Activated CD8-positive, alpha-beta memory T cell treated with anti-CD3 and anti-CD28 coated beads, Interleukin-2, amount 10 ng/mL, durations not matched to agents 7 days and 5 days (primary cell): ENCODE data around the gene TSTD1. TPM values are rescaled to one million over a fixed set of nuclear protein-coding genes. Genes with fewer than 3 reads are reported as not detected.
A peak's percentile ranks its signal among the peaks of the same experiment; 100 is the strongest.
"Not testable (repeated sequence)": the region's sequence is repeated elsewhere in the genome, so short reads cannot be mapped to it uniquely, and the experiment has no call there.

Experiments
- ATAC-seq: fragments of 150-1000 bp; cut with Tn5 transposase; one replicate; pipeline ENCODE4 v1.10.0; 2021; ENCODE audit warnings: moderate library complexity
- CTCF ChIA-PET: fragments of 350-600 bp; sonication (Branson Sonifier 250); formaldehyde crosslinking; loops from one replicate; lab custom pipeline; 2021; ENCODE audit warnings: antibody characterized with exemption; lab: Charles Lee
- DNase-seq: peaks from one replicate; pipeline ENCODE4 v3.0.0-alpha.2; 2020
- H3K27ac Mint-ChIP-seq: one replicate; pipeline ENCODE4 v1.8.0; 2021; ENCODE audit warnings: mild to moderate bottlenecking, mixed read lengths
- H3K27me3 Mint-ChIP-seq: one replicate; pipeline ENCODE4 v1.8.0; 2021; ENCODE audit warnings: mixed read lengths
- H3K36me3 Mint-ChIP-seq: one replicate; pipeline ENCODE4 v1.8.0; 2021; ENCODE audit warnings: mild to moderate bottlenecking, mixed read lengths
- H3K4me1 Mint-ChIP-seq: one replicate; pipeline ENCODE4 v1.8.0; 2021; ENCODE audit warnings: mixed read lengths
- H3K4me3 Mint-ChIP-seq: one replicate; pipeline ENCODE4 v1.8.0; 2021; ENCODE audit warnings: mild to moderate bottlenecking, moderate library complexity, mixed read lengths
- H3K9me3 Mint-ChIP-seq: one replicate; pipeline ENCODE4 v1.8.0; 2022; ENCODE audit warnings: low read depth, mixed read lengths
- total RNA-seq, 2 experiments: library from RNA; stranded (reverse); gene quantifications; one replicate each; pipeline ENCODE4 v1.2.3, GENCODE V29; 2021

TSTD1 gene
- total RNA-seq, 2 experiments from 2014 or later, result 62.8 TPM

DNA sequence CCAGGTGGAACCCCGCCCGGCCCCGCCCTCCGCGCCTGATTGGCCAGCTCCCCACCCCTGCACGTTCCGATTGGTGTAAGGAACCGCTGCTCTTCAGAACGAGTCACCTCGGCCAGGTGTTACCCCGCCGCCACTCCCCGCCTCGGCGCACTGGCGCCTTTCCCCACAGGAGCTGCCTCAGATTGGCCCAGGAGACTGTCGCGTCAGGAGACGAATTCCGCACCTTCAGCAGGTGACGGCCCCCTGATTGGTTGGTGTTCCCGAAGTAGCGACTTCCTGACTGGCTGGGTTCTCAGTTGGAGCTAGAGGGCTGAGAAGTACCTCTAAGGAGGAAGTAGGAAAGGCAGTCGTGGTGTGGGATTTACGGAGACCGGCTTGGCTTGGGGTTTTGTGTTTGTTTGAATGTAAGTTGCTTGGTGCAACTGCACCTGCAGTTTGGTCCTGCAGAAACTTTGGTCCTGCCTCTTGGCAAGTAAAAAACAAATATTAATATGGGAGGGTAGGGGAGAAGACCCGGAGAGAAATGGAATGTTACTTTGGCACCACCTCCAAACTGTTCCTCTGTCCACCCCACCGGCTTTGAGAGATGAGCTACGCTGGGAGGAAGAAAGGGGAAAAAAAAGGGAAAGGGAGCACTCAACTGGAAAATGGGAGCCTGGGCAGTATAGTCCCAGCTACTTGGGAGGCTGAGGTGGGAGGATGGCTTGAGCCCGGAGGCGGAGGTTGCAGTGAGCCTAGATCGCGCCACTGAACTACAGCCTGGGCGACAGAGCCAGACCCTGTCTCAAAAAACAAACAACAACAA is 17.4 kb downstream of the TSTD1 start:
- H3K9me3 Mint-ChIP-seq, result no peaks in the 10 kb centered on the region
- no peaks in the 10 kb centered on the region for H3K27me3 Mint-ChIP-seq
- CTCF ChIA-PET, result interaction anchor here (0.7 to 2.3 kb wide), 13 partner anchors 11 to 75 kb away, joined by 3 to 17 read pairs (median 4); partner anchors contain the start of genes ARHGAP30 and TSTD1
- ATAC-seq, result peak; percentile 96
- peaks cover 32% of the 10 kb centered on the region for H3K4me1 Mint-ChIP-seq
- H3K4me3 Mint-ChIP-seq, result peak overlapping the region; percentile 82
- peak; percentile 90 for DNase-seq
- H3K36me3 Mint-ChIP-seq, result peaks cover 6% of the 10 kb centered on the region
- peak overlapping the region; percentile 86 for H3K27ac Mint-ChIP-seq

DNA sequence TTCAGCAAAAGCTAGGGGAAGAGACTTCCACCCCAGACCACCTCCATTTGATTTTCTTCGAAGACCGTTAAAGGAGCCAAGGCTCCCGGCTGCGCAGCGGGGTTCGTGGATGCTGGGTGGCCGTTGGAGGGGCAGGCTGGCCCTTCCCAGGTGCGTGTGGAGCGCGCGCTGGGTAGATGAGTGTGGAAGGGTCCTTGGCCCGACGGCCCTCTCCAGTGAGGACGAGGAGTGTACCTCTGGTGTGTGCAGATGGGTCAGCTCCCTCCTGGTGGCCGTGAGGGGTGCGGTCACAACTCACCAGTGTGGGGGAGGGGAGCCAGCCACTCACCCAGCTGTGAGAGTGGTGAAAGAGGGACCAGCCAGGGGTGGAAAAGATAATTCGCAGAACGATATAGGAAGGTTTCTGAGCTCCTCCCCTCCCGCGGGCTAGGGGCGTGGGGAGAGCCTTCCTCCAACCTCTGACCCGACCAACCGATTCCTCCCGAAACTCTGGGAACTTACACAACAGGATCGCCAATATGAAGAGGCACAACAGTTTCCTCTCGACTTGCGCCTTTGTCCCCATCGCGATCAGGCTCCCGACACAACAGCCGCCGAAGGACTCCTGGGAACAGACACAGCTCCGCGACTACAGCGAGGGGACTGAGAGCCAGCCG is 18.1 kb downstream of the TSTD1 start, which contains the start of gene F11R:
Gene F11R, minus strand, starts transcription at position 644 of the 656 bp plus-strand sequence. Its CDS starts 79 bp downstream, at position 565.
- DNase-seq, result no peak

DNA sequence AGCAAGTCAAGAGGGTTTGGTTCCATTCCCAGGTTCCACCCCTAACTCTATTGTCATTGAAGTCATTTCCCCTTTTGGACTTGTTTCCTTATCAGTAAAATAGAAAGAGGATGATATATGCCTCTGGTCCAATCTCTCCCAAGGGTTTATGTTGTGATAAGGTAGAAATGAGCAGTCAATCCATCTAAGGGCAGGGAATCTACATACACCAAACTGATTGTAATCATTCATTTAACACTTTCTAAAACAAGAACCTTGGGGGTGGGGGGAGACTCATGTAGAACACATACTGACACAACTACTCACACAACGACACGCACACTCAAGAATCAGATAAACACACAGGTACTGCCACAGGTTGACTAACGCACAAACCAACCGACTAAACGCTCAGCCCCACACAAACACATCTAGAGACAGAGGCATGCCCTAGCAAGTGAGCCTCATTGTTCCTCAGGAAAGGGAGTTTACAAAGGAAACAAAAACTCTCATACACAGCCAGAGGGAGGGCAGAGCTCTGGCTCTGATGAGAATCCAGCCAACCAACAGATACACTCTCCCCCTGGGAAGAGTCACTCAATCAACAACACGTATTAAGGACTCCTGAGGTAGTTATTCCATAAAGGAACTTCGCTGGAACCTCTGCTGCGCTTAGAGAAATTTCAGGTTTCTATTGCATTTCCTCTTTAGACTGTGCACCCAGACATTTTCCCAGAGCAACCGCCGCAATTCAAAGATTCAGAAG is 18.8 kb downstream of the TSTD1 start:
- no peaks in the 10 kb centered on the region for H3K9me3 Mint-ChIP-seq
- peak overlapping the region; percentile 82 for H3K4me3 Mint-ChIP-seq
- CTCF ChIA-PET, result interaction anchor here (1.2 to 2.3 kb wide), 5 partner anchors 18 to 77 kb away, joined by 4 to 17 read pairs (median 8); partner anchors contain the start of gene TSTD1
- peak overlapping the region; percentile 86 for H3K27ac Mint-ChIP-seq
- peaks cover 3% of the 10 kb centered on the region for H3K36me3 Mint-ChIP-seq
- no peaks in the 10 kb centered on the region for H3K27me3 Mint-ChIP-seq
- H3K4me1 Mint-ChIP-seq, result peaks cover 33% of the 10 kb centered on the region
- ATAC-seq (no peak), DNase-seq (no peak)

More for the DNA sequence above, 18.1 kb downstream of the TSTD1 start, which contains the start of gene F11R:
- ATAC-seq, result peak; percentile 54
- Mint-ChIP-seq H3K27me3 (no peaks in the 10 kb centered on the region), H3K27ac (peak within 1 kb of the TSS; percentile 86), H3K9me3 (no peaks in the 10 kb centered on the region), H3K4me1 (peaks cover 32% of the 10 kb centered on the region), H3K4me3 (peak within 1 kb of the TSS; percentile 82), H3K36me3 (peaks cover 6% of the 10 kb centered on the region)
- CTCF ChIA-PET, result interaction anchor here (0.7 to 2.3 kb wide), 13 partner anchors 10 to 76 kb away, joined by 3 to 17 read pairs (median 4); partner anchors contain the start of genes ARHGAP30 and TSTD1

DNA sequence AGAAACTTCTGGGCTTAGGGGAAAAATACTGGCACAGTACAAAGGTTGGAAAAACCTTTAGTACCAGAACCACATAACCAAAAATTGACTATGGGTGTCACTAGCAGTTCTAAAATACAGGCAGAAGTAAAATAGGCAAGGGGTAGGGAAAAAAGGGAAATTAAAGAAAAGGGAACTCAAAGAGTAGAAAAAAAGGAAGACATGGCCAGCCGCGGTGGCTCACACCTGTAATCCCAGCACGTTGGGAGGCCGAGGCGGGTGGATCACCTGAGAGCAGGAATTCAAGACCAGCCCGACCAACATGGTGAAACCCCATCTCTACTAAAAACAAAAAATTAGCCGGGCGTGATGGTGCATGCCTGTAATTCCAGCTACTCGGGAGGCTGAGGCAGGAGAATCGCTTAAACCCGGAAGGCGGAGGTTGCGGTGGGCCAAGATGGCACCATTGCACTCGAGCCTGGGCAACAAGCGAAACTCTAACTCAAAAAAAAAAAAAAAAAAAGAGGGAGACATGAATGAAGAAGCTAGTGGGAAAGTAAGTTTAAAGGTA is 19.6 kb downstream of the TSTD1 start:
- ATAC-seq, H3K36me3 Mint-ChIP-seq, DNase-seq, H3K4me3 Mint-ChIP-seq, H3K9me3 Mint-ChIP-seq, H3K27ac Mint-ChIP-seq, H3K27me3 Mint-ChIP-seq: not testable (repeated sequence)
- CTCF ChIA-PET, result interaction anchor here (1.1 to 1.2 kb wide), 2 partner anchors 19 to 30 kb away, joined by 3 to 4 read pairs; partner anchors contain the start of gene TSTD1
- peaks cover 34% of the 10 kb centered on the region for H3K4me1 Mint-ChIP-seq

DNA sequence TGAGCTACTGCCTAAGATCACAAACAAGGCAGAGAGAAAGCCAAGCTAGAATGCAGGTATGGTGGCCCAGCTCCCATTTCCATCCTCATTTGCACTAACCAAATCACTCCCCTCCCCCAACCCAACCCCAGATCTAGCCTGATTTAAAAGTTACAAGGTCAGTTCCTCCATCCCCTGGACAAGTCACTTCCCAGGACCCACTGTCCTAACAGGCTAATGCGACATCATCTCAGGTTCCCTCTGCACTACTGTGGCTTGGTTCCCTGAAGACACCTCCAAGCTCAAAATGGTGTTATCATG is 20.2 kb downstream of the TSTD1 start:
- Mint-ChIP-seq H3K27ac (no peak overlapping the region), H3K36me3 (peaks cover 2% of the 10 kb centered on the region)

DNA sequence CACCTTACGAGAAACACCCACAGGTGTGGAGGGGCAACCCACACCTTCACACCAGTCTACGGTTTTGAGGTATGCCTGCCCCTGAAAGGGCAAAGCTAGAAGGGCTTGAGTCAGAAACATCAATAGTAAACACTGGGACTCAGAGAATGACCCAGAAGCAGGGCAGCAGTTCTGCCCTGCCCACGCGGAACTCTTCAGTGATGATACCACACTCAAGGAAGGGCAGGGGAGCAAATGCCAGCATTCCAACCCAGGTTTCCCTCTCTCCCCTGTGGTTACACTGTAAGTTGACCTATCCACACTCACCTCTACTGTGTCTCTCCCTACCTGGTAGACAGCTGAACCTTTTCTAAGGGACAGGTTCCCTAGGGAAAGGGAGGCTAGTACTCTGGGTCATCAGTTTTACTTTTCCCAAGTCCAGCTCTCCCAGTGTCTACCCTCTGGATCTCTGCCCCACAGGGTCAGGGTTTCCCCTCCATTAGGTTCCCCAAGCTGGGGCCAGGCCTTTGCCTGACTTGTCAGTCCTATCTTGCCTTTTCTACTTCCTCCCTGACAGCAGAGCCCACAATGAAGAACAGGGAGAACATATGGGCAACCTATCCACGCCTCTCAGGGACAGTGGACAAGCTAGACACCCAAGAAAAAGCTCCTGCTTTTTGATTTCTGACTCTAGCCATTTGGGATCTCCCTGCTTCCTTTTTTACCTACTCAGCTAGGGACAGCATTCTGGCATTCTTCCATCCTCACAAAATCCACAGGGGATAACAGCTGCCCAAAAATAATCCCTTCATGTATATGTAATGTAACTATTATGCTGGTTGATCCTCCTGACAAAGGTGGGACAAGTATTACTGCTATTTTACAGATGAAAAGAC is 20.8 kb downstream of the TSTD1 start:
- DNase-seq (no peak), ATAC-seq (no peak)
- H3K27ac Mint-ChIP-seq, result no peak overlapping the region
- no peaks in the 10 kb centered on the region for H3K9me3 Mint-ChIP-seq
- peaks cover 44% of the 10 kb centered on the region for H3K4me1 Mint-ChIP-seq
- CTCF ChIA-PET, result interaction anchor here (0.8 to 1.7 kb wide), 6 partner anchors 20 to 241 kb away, joined by 3 to 6 read pairs (median 4); partner anchors contain the start of gene TSTD1
- peaks cover 2% of the 10 kb centered on the region for H3K36me3 Mint-ChIP-seq
- no peak overlapping the region for H3K4me3 Mint-ChIP-seq
- H3K27me3 Mint-ChIP-seq, result no peaks in the 10 kb centered on the region

More for the DNA sequence above, 20.2 kb downstream of the TSTD1 start:
- Mint-ChIP-seq H3K4me3 (no peak overlapping the region), H3K9me3 (no peaks in the 10 kb centered on the region), H3K27me3 (no peaks in the 10 kb centered on the region), H3K4me1 (peaks cover 38% of the 10 kb centered on the region)
- DNase-seq (no peak), ATAC-seq (no peak)
- CTCF ChIA-PET, result interaction anchor here (1.0 to 1.7 kb wide), 4 partner anchors 20 to 241 kb away, joined by 3 to 6 read pairs (median 4); partner anchors contain the start of gene TSTD1

DNA sequence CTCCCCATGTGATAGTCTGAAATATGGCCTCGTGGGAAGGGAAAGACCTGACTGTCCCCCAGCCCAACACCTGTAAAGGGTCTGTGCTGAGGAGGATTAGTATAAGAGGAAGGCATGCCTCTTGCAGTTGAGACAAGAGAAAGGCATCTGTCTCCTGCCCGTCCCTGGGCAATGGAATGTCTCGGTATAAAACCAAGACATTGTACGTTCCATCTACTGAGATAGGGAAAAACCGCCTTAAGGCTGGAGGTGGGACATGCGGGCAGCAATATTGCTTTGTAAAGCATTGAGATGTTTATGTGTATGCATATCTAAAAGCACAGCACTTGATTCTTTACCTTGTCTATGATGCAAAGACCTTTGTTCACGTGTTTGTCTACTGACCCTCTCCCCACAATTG is 21.6 kb downstream of the TSTD1 start:
- not testable (repeated sequence) for H3K27ac Mint-ChIP-seq, ATAC-seq, H3K27me3 Mint-ChIP-seq, H3K9me3 Mint-ChIP-seq, H3K36me3 Mint-ChIP-seq, DNase-seq, H3K4me3 Mint-ChIP-seq
- peaks cover 47% of the 10 kb centered on the region for H3K4me1 Mint-ChIP-seq
- CTCF ChIA-PET, result interaction anchor here (1.7 kb wide), 1 partner anchor 80 kb away, joined by 6 read pairs; no protein-coding TSS in a partner anchor

DNA sequence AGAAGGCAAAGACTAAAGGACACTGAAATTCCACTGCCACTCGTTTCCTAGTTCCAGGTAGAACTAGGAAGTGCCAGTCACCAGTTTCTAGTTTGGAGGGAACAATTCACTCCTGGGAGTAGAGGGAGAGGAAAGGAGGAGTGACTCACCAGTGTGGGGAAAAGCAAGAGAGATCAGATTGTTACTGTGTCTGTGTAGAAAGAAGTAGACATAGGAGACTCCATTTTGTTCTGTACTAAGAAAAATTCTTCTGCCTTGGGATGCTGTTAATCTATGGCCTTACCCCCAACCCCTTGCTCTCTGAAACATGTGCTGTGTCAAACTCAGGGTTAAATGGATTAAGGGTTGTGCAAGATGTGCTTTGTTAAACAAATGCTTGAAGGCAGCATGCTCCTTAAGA is 22.1 kb downstream of the TSTD1 start:
- peaks cover 48% of the 10 kb centered on the region for H3K4me1 Mint-ChIP-seq
- H3K4me3 Mint-ChIP-seq, H3K27me3 Mint-ChIP-seq, H3K36me3 Mint-ChIP-seq, H3K9me3 Mint-ChIP-seq, DNase-seq, CTCF ChIA-PET, ATAC-seq: not testable (repeated sequence)
- H3K27ac Mint-ChIP-seq, result peak overlapping the region; percentile 16

DNA sequence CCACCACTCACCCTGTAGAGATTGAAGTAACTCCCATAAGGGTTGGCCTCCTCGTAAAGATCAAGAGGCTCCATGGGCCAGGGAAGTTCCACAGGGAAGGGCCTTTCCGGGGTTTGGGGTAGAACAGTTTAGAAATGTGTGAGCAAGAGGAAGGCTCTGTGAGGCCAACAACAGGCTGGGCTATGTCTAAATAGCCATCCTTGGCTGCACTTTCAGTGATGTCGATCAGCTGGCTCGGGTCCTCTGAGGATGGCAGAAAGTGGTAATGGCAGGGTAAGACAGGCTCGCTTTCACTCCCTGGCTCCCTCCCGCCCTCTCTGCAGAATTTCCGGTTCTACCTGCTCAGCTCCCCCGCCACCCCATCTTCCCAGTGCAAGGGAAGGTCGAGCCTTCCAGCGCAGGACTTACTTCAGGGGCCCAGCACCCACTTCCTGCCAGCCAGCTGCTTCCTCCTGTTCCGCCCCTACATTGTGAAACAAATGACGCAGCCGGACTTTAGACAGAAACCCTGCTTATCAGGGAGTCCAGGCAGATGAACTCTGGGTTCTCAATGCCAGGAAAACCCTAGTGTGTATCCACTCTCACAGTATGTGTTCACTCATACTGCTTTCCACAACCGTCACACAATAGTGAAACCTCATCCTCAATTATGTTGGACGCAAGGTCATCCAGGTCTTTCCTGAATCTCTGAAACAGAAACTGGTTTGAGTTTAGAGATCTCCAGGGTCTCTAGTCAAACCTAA is 25.1 kb downstream of the TSTD1 start:
- CTCF ChIA-PET, result interaction anchor here (0.8 to 2.7 kb wide), 13 partner anchors 9 to 177 kb away, joined by 3 to 9 read pairs (median 5); partner anchors contain the start of genes KLHDC9 and TSTD1
- H3K4me1 Mint-ChIP-seq, result peaks cover 32% of the 10 kb centered on the region
- DNase-seq, result peak; percentile 86

DNA sequence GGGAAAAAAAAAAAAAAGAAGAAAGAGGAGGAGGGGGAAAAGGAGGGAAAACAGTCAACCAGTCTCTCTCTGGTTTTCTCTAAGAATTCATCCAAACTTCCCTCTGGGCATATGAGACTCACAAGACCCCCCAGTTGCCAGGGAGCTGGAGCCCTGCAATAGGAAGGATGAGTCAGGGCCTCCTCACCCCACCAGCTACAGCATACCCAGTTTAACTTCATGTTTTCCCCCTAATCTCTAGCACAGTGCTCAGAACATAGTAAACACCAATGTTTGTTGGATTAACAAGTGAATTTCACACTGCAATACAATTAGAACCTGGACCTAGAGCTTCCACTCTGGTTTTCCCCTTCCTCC is 25.7 kb downstream of the TSTD1 start:
- peaks cover 28% of the 10 kb centered on the region for H3K4me1 Mint-ChIP-seq
- ATAC-seq (peak; percentile 37), DNase-seq (no peak)
- no peaks in the 10 kb centered on the region for H3K9me3 Mint-ChIP-seq
- no peaks in the 10 kb centered on the region for H3K27me3 Mint-ChIP-seq
- CTCF ChIA-PET, result interaction anchor here (0.8 to 2.7 kb wide), 13 partner anchors 8 to 177 kb away, joined by 3 to 9 read pairs (median 5); partner anchors contain the start of genes KLHDC9 and TSTD1
- H3K4me3 Mint-ChIP-seq, result peak overlapping the region; percentile 75
- peaks cover 1% of the 10 kb centered on the region for H3K36me3 Mint-ChIP-seq
- peak overlapping the region; percentile 97 for H3K27ac Mint-ChIP-seq

More for the DNA sequence above, 25.1 kb downstream of the TSTD1 start:
- Mint-ChIP-seq H3K27ac (peak overlapping the region; percentile 97), H3K9me3 (no peaks in the 10 kb centered on the region), H3K27me3 (no peaks in the 10 kb centered on the region), H3K4me3 (peak overlapping the region; percentile 75), H3K36me3 (peaks cover 1% of the 10 kb centered on the region)
- ATAC-seq, result peak; percentile 89

DNA sequence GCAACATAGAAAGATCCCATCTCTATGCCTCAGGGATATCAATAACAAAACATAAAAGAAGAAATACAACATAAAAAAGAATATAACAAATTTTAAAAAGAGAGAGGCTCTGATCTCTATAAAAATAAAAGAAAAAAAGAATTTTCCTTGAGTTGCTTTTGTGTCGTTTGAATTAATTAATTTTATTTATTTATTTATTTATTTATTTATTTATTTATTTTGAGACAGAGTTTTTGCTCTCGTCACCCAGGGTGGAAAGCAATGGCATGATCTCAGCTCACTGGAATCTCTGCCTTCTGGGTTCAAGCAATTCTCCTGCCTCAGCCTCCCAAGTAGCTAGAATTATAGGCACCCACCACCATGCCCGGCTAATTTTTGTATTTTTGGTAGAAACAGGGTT is 26.3 kb downstream of the TSTD1 start:
- DNase-seq (no peak), ATAC-seq (no peak)
- H3K4me3 Mint-ChIP-seq, result no peak overlapping the region
- peaks cover 1% of the 10 kb centered on the region for H3K36me3 Mint-ChIP-seq
- no peaks in the 10 kb centered on the region for H3K9me3 Mint-ChIP-seq
- H3K27ac Mint-ChIP-seq, result peak overlapping the region; percentile 97
- H3K4me1 Mint-ChIP-seq, result peaks cover 28% of the 10 kb centered on the region
- H3K27me3 Mint-ChIP-seq, result no peaks in the 10 kb centered on the region
- CTCF ChIA-PET, result interaction anchor here (0.5 to 2.7 kb wide), 10 partner anchors 11 to 176 kb away, joined by 3 to 9 read pairs (median 6); partner anchors contain the start of genes ITLN2, KLHDC9 and TSTD1
